NCI-H510A treated with DMSO at 0.1 percent for 48 hours (cell line): ENCODE results near the gene VPS26A.
"Not testable (repeated sequence)": the region's sequence is repeated elsewhere in the genome, so short reads cannot be mapped to it uniquely, and the experiment has no call there.

Experiments used
- DNase-seq: peaks from one replicate; lab custom pipeline; 2025; lab: John Stamatoyannopoulos, UW

Gene VPS26A

GRCh38 chr10:69103784-69104183 is 20.2 kb upstream of the VPS26A start:
- DNase-seq = no peak

GRCh38 chr10:69104994-69105790 is 18.8 kb upstream of the VPS26A start:
- DNase-seq = no peak

DNA sequence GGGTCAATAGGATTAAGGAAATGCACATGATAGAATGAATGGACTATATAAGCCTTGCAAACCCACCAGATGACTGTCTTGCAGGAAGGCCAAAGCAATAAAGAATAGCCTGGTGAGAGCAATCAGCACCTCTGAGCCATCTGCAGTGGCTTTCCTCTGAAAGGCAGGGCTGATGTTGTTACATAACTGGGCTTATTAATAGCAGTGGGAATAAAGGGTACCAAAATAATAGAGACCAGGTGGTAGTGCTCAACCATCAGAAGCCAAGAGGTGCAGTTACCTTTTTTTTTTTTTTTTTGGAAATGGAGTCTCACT is 16.8 kb upstream of the VPS26A start:
- DNase-seq = no peak

GRCh38 chr10:69107699-69108098 is 16.3 kb upstream of the VPS26A start:
- no peak for DNase-seq

DNA sequence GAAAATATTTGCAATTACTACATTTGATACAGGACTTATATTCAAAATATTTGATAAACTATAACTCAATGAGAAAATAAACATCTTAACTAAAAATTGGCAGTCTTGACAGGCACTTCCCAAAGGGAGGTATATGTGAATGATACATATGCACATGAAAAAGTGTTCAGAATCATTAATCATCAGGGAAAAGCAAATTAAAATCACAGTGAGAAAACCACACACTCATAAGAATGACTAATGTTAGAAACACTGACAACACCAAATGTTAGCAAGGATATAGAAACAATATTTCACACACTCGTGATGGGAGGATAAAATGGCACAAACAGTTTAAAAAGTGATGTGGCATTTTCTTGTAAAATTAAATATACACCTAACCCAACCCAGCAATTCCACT is 4.1 kb upstream of the VPS26A start:
- DNase-seq = no peak

GRCh38 chr10:69123306-69123746 is 652 bp upstream of the VPS26A start:
- peak; percentile 76 for DNase-seq

DNA sequence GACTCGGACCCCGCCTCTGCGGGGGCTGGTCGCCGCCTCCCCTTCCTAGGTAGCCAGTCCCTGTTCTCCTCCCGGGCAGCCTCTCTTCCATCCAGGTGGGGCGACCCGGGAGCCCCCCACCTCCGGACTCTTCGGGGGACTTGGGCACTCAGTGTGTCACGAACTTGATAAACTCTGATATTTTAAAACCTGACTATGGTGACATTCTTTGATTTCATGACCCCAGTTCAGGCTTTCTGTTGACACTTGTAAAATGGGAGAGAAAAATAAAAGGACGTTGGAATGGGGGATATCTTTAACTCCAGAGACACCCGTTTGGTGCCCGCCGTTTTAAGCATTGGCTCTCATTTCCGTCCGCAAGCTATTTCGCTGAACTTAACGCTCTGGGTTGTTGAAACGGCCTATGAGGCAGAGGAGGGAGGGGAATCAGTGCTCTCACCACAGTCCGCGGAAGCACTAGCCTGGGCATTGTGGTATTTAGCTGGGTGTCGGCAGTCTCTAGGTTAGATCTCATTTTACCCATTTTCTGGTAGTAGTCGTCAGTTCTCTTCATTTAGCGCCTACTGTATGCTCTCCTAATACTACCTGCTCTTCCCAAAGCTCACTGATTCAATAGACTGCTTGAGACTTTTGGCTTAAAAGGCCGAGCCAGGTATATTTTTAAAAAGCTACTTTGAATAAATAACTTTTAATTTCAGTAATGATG is 738 bp downstream of the VPS26A start:
- DNase-seq = peak; percentile 57

DNA sequence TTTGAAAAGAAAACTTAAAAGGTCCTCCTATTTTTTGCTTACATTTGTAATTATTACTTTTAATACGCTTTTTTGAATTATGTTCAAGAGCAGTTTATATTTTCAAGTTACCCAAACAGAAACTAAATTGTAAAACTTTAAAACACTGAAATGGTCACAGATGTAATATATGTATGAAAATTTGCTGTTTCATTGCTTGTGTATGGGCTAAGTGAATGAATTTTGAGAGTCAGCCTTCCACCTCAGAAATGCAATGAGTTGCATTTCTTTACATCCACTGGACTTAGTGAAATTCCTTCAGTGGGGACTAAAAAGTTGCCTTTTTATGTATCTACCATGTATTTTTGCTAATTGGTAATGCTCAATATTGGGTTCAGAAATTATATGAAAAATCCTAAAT is 1.6 kb downstream of the VPS26A start:
- no peak for DNase-seq

GRCh38 chr10:69130251-69130650 is 6.3 kb downstream of the VPS26A start:
- DNase-seq = no peak

- DNase-seq = no peak
Observed at GRCh38 chr10:69139961-69140360, 16.0 kb downstream of the VPS26A start.

GRCh38 chr10:69141304-69141703 is 17.3 kb downstream of the VPS26A start:
- DNase-seq = no peak

DNA sequence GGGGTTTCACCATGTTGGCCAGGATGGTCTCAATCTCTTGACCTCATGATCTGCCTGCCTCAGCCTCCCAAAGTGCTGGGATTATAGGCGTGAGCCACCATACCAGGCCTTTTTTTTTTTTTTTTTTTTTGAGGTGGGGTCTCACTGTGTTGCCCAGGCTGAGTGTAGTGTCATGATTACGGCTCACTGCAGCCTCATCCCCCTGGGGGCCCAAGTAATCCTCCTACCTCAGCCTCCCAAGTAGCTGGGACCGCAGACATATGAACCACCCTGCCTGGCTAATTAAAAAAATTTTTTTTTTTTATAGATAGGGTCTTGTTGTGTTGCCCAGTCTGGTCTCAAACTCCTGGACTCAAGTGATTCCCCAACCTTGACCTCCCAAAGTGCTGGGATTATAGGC is 18.1 kb downstream of the VPS26A start:
- not testable (repeated sequence) for DNase-seq

- no peak for DNase-seq
Observed at GRCh38 chr10:69142983-69143382, 19.0 kb downstream of the VPS26A start.

- no peak for DNase-seq
Observed at GRCh38 chr10:69145329-69145728, 21.4 kb downstream of the VPS26A start.

GRCh38 chr10:69145864-69146263 is 21.9 kb downstream of the VPS26A start:
- no peak for DNase-seq

- no peak for DNase-seq
Observed at GRCh38 chr10:69146759-69147158, 22.8 kb downstream of the VPS26A start.

DNA sequence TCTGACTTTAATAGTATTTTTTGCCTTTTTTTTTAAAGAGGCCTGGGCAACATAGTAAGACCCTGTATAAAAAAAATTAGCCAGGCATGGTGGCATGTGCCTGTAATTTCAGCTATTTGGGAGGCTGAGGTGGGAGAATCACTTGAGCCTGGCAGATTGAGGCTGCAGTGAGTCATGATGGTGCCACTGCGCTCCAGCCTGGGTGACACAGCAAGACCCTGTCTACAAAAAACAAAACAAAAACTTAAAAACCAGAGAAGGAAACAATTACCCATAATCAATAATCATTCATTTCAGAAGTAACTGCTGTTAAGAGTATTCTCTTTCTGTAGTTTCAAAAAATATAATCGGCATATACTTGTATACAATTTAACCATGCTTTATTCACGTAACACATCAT is 28.0 kb downstream of the VPS26A start:
- DNase-seq = no peak

- no peak for DNase-seq
Observed at GRCh38 chr10:69153227-69153626, 29.2 kb downstream of the VPS26A start.

- no peak for DNase-seq
Observed at GRCh38 chr10:69160809-69161241, 36.8 kb downstream of the VPS26A start.

GRCh38 chr10:69168493-69168892 is 44.5 kb downstream of the VPS26A start:
- DNase-seq = no peak

DNA sequence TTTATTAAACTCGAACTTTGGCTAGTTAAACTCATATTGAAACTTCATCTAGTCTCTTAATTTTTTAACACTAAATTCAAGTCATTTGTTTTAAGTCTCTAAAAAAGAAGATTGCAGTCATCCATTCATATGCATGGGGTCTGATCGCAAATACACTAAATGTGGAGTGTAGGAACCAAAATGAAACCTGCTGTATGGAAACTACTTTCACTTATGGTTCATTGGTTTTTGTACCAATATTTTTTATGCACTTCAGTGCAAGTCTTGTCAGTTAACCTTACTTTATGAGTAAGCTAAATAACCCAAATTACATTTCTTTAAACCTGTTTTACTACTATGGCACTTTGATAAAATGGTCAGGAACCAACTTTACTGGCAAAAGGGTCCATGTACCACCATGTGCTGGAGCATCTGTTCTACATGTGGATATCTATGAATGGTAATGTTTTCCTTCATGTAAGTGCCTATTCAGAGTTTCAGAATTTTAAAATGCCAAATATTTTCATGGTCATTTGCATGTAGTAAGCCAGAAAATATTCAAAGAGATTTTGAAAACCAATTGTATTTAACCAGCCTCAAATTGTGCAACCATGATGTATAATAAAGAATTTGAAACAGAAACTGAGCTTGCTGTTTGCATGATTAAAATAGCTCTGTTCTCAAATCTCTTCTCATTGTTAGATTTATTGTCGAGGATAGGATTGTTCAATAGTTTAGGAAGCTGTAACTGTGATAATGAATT is 48.4 kb downstream of the VPS26A start:
- DNase-seq = no peak

- DNase-seq = not testable (repeated sequence)
Observed at GRCh38 chr10:69175326-69175725, 51.3 kb downstream of the VPS26A start.

DNA sequence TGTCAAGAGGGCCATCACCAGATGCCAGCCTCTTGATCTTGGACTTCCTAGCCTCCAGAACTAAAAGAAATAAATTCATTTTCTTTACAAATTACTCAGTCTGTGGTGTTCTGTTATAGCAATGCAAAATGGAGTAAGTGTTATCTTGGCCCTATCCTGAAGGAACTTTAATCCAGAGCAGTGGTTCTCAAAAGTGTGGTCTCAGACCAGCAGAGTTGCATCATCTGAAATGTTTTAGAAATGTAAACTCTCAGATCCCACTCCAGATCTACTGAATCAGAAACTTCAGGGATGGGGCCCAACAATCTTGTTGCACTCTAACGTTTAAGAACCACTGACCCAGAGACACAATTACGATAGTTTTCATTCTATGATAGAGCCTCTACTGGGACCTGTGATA is 52.8 kb downstream of the VPS26A start:
- DNase-seq = no peak
